ENCODE measurements around the gene UTP14C. TPM values are rescaled to one million over a fixed set of nuclear protein-coding genes. Genes with fewer than 3 reads are reported as not detected.
"Not testable (repeated sequence)": the region's sequence is repeated elsewhere in the genome, so short reads cannot be mapped to it uniquely, and the experiment has no call there.

Gene UTP14C
- total and polyA plus RNA-seq, 2 donors from 2014 or later: 8.8 to 20.3 TPM

DNA sequence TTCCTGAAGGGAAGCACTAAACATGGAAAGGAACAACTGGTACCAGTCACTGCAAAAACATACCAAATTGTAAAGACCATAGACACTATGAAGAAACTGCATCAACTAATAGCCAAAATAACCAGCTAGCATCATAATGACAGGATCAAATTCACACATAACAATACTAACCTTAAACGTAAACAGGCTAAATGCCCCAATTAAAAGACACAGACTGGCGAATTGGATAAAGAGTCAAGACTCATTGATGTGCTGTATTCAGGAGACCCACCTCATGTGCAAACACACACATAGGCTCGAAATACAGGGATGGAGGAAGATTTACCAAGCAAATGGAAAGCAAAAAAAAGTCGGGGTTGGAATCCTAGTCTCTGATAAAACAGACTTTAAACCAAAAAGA is 39.6 kb upstream of the UTP14C start:
- DNase-seq; H3K4me3 ChIP-seq (ENCODE audit: low read length in 3 of 3); H3K27me3 ChIP-seq (ENCODE audit: control insufficient read depth, insufficient read depth, low read length); H3K4me1 ChIP-seq (ENCODE audit: control insufficient read depth in 2 of 3, insufficient read depth in 2 of 3, low read depth in 1 of 3, low read length in 3 of 3); H3K27ac ChIP-seq (ENCODE audit: low read depth in 2 of 2, low read length in 2 of 2); FAIRE-seq; H3K9me3 ChIP-seq (ENCODE audit: control insufficient read depth in 2 of 3, insufficient read depth in 1 of 3, low read length in 3 of 3); H3K9ac ChIP-seq (ENCODE audit: low read length in 3 of 3); intact Hi-C loops (cut with DNase I); H3K36me3 ChIP-seq (ENCODE audit: control insufficient read depth in 2 of 3, insufficient read depth in 3 of 3, low read length in 3 of 3): not testable (repeated sequence)

- DNase-seq: no peak
- intact Hi-C loops (cut with DNase I): no loop called here
- H3K9ac ChIP-seq (ENCODE audit: low read length in 3 of 3): no peak overlapping the region
- no peaks in the 10 kb centered on the region for H3K36me3 ChIP-seq (ENCODE audit: control insufficient read depth in 2 of 3, insufficient read depth in 3 of 3, low read length in 3 of 3)
- H3K9me3 ChIP-seq (ENCODE audit: control insufficient read depth in 2 of 3, insufficient read depth in 1 of 3, low read length in 3 of 3): no peaks in the 10 kb centered on the region
- no peak for FAIRE-seq
- no peaks in the 10 kb centered on the region for H3K4me1 ChIP-seq (ENCODE audit: control insufficient read depth in 2 of 3, insufficient read depth in 2 of 3, low read depth in 1 of 3, low read length in 3 of 3)
- TF ChIP-seq, protein P1, sequence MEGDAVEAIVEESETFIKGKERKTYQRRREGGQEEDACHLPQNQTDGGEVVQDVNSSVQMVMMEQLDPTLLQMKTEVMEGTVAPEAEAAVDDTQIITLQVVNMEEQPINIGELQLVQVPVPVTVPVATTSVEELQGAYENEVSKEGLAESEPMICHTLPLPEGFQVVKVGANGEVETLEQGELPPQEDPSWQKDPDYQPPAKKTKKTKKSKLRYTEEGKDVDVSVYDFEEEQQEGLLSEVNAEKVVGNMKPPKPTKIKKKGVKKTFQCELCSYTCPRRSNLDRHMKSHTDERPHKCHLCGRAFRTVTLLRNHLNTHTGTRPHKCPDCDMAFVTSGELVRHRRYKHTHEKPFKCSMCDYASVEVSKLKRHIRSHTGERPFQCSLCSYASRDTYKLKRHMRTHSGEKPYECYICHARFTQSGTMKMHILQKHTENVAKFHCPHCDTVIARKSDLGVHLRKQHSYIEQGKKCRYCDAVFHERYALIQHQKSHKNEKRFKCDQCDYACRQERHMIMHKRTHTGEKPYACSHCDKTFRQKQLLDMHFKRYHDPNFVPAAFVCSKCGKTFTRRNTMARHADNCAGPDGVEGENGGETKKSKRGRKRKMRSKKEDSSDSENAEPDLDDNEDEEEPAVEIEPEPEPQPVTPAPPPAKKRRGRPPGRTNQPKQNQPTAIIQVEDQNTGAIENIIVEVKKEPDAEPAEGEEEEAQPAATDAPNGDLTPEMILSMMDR (IDR thresholded peaks at IDR 0.05; ENCODE audit: borderline replicate concordance, extremely low read depth, insufficient read depth): no peak
- H3K27me3 ChIP-seq (ENCODE audit: control insufficient read depth, insufficient read depth, low read length): no peaks in the 10 kb centered on the region
- no peak overlapping the region for H3K27ac ChIP-seq (ENCODE audit: low read depth in 2 of 2, low read length in 2 of 2)
- H3K4me3 ChIP-seq (ENCODE audit: low read length in 3 of 3): no peak overlapping the region
These were observed 35.4 kb upstream of the UTP14C start for GRCh38 chr13:51988988-51989618.

GRCh38 chr13:51993713-51994112 is 30.8 kb upstream of the UTP14C start:
- Histone ChIP-seq H3K36me3 (ENCODE audit: control insufficient read depth in 2 of 3, insufficient read depth in 3 of 3, low read length in 3 of 3) (no peaks in the 10 kb centered on the region), H3K27ac (ENCODE audit: low read depth in 2 of 2, low read length in 2 of 2) (no peak overlapping the region)
- intact Hi-C loops (cut with DNase I): loop anchor here (10.0 kb wide), 1 partner anchor 131 kb away; the partner anchor contains the start of gene NEK5

More at GRCh38 chr13:51993713-51994112, 30.8 kb upstream of the UTP14C start:
- DNase-seq (no peak), FAIRE-seq (no peak)
- Histone ChIP-seq H3K4me1 (ENCODE audit: control insufficient read depth in 2 of 3, insufficient read depth in 2 of 3, low read depth in 1 of 3, low read length in 3 of 3) (peaks cover 0 to 21% (median 14%) of the 10 kb centered on the region in 3 donors), H3K4me3 (ENCODE audit: low read length in 3 of 3) (no peak overlapping the region), H3K9ac (ENCODE audit: low read length in 3 of 3) (no peak overlapping the region), H3K27me3 (ENCODE audit: control insufficient read depth, insufficient read depth, low read length) (no peaks in the 10 kb centered on the region), H3K9me3 (ENCODE audit: control insufficient read depth in 2 of 3, insufficient read depth in 1 of 3, low read length in 3 of 3) (no peaks in the 10 kb centered on the region)
- TF ChIP-seq, protein P1 (IDR thresholded peaks at IDR 0.05; ENCODE audit: borderline replicate concordance, extremely low read depth, insufficient read depth): no peak

All from kidney (tissue), 14 donors.